HG03064 (cell line): ENCODE data around the gene TMPRSS3.

Experiments used
- ATAC-seq: cut with Tn5 transposase; IDR thresholded peaks from one replicate; pipeline ENCODE4 v1.9.1; 2021; ENCODE audit warnings: low read depth; ENCODE audit not compliant: unreplicated experiment

The TMPRSS3 gene

GRCh38 chr21:42429021-42429420, 33.2 kb upstream of the TMPRSS3 start:
- no peak for ATAC-seq

DNA sequence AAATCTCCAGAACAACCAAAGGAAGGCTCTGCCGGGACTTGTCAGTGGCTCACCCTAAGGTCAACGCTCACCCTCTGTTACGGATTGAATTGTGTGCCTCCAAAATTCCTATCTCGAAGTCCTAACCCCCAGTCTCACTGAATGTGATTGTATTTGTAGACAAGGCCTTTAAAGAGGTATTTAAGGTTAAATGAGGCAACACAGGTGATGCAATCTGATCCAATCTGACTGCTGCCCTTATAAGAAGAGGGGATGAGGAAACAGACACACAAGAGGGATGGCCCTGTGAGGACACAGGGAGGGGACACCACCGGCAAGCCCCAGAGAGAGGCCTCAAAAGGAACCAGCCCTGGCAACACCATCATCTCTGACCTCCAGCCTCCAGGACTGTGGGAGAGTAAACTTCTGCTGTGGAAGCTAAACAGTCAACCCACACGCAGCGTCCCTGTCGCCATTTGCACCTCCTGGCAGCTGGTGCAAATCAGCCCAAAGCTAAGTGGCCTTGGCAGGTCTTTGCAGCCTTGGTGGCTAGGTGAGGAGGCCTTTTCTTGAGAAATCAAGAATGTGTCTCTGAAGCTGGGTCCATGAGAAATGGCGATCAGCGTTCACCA, 32.1 kb upstream of the TMPRSS3 start:
- no peak for ATAC-seq

GRCh38 chr21:42426876-42427480, 31.1 kb upstream of the TMPRSS3 start:
- ATAC-seq, result no peak

GRCh38 chr21:42426424-42426823, 30.6 kb upstream of the TMPRSS3 start:
- ATAC-seq, result no peak

- peak; percentile 20 for ATAC-seq
Observed at GRCh38 chr21:42425591-42425990, 29.7 kb upstream of the TMPRSS3 start.

GRCh38 chr21:42424914-42425541, 29.2 kb upstream of the TMPRSS3 start:
- ATAC-seq, result peak; percentile 51

GRCh38 chr21:42423685-42424084, 27.8 kb upstream of the TMPRSS3 start:
- ATAC-seq, result no peak

- peak; percentile 50 for ATAC-seq
Observed at GRCh38 chr21:42423197-42423675, 27.4 kb upstream of the TMPRSS3 start.

DNA sequence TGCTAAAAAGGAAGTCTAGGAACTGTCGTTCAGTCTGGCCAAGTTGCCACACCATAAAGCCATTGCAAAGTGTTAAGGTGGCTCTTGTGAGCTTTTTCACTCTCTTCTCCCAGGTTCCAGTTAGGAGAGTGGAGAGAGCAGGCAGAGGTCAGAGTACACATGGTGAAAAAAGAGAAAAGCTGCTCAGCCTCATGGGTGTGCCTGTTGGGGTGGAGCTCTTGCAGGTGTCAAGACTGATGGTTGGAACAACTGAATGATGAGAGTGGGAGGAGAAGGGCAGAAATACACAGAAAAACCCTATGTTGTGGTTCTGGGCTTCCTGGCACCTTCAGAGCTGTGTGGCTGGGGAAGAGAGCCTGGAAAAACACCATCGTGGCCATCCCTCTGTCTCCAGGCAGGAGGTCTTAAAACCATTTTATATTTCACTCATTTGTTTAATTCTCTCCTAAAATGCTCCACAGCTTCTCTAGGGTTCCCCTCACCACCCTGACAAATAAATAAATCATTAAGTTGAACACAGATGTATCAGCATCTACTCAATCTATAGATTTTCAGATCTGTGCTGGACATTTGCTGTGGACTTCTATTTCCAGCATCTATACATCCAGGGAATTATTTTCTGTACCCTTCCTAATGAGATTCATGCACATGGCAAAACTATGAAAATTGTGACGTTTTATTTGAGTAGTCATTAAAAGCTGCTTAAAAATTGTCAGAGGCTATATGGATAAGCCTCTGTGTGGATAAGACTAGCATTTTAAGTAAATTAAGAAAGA, 25.4 kb upstream of the TMPRSS3 start:
- ATAC-seq, result no peak

DNA sequence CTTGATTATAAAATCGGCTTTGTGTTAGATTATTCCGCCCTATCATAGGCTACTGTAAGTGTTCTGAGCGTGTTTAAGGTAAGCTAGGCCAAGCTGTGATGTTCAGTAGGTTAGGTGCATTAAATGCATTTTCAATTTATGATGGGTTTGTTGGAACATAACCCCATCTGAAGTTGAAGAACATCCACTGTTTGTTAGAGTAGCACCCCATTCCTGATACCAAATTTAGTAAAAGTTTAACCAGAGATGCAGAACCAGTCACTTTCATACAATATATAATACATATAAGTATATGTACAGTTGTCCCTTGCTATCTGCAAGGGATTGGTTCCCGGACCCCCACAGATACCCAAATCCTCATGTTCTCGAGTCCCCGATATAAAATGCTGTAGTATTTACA, 24.0 kb upstream of the TMPRSS3 start:
- no peak for ATAC-seq

GRCh38 chr21:42418886-42419285, 23.0 kb upstream of the TMPRSS3 start:
- ATAC-seq, result no peak

DNA sequence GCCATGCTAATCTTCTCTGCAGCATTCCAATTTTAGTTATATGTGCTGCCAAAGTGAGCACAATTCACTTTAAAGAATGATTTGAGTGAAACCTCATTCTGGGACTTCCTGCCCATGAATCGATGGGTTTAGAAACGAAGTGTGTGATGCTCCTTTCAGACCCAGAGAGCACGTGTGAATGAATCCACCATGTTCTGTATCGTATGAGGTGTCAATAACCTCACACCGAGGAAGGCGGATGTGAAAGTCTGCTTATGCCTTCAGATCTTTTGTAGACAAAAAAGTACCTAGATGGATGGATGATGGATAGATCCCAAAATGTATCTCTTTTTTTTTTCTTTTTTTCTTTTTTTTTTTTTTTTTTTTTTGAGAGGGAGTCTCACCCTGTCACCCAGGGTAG, 21.7 kb upstream of the TMPRSS3 start:
- ATAC-seq, result no peak

GRCh38 chr21:42414928-42415769, 19.3 kb upstream of the TMPRSS3 start:
- peak; percentile 65 for ATAC-seq

DNA sequence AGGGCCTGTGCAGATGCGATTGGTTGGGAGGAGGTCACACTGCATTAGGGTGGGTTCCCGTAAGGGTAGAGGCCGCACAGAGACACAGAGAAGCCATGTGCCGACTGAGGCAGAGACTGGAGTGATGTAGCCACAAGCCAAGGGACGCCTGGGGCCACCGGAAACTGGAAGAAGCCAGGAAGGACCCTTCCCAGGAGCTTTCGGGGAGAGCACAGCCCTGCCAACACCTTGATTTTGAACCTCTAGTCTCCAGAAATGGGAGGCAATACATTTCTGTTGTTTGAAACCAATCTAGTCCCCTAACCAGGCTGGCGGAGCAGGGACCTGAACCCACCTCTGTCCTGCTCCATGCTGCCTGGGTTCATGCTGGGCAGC, 18.7 kb upstream of the TMPRSS3 start:
- no peak for ATAC-seq

- ATAC-seq, result no peak
Observed at GRCh38 chr21:42414066-42414465, 18.2 kb upstream of the TMPRSS3 start.

DNA sequence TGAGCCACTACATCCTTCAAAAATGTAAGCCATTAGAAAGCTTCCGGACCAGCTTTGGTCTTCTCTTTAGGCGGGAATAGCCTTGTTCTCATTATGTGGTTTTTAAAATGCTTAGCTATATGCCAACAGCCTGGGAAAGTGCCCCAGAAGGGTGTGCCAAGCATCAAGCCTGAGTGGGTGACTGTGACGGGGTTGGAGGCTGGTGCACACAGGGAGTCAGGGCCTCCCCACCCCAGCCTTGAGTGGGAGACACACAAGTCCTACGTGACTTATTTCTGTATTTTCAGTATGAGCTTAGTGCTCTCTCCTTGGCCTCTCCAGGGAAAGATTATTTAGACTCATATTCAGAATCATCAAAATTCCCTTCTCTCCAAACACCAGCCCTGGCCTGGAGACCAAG, 17.6 kb upstream of the TMPRSS3 start:
- ATAC-seq, result no peak

- no peak for ATAC-seq
Observed at GRCh38 chr21:42413093-42413492, 17.2 kb upstream of the TMPRSS3 start.

- no peak for ATAC-seq
Observed at GRCh38 chr21:42412636-42412933, 16.7 kb upstream of the TMPRSS3 start.

DNA sequence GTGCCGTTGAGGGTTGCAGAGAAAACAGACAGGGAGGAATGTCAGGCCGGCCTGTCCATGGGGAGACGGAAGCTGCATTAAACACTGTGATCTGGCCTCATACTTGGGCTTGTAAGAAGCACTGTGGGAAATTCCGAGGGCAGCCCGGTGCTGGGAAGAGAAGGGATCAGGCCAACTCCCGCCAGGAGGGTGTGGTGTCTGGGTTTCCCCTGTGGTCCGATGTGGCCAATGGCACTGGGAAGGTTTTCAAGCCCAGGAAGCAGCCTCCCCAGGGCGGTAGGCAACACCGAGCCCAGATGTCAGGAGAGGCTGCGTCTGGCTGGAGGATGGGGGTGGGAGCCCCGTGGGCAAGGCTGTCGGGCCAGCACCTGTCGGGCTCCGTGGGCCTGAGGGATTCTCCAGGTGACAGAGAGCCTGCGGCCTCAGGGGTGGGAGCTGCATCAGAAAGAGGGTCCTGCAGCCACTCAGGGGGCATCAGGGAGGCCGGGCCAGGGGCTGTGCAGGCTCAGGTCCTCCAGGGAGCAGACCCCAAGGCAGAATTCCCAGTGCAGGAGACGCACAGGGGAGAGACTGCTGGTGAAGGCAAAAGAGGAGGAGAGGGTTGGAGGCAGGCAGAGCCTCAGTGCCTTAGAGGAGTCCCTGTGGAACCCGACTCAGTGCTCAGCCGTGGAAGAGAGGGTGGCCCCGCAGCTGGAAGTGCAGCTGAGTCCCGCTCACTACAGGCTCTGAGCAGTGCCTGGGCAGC, 16.2 kb upstream of the TMPRSS3 start:
- no peak for ATAC-seq
